Activated CD4-positive, alpha-beta T cell treated with anti-CD3 and anti-CD28 coated beads, Interleukin-2, amount 50 U/mL, for 48 hours (primary cell): ENCODE results near the gene SNX32.

Source experiments
- DNase-seq, 2 experiments: peaks; one replicate each; pipeline ENCODE4 v3.0.0-alpha.2; 2020

SNX32 gene

GRCh38 chr11:65869643-65870306, 36.0 kb downstream of the SNX32 start:
- DNase-seq, result no peak

- no peak for DNase-seq
These were observed 36.5 kb downstream of the SNX32 start for GRCh38 chr11:65870307-65870658.

- no peak for DNase-seq
These were observed 37.2 kb downstream of the SNX32 start for GRCh38 chr11:65870706-65871681.

GRCh38 chr11:65871811-65872548, 38.2 kb downstream of the SNX32 start:
- DNase-seq, result no peak

- no peak for DNase-seq
These were observed 39.0 kb downstream of the SNX32 start, which contains the start of gene EFEMP2 for GRCh38 chr11:65872586-65873317. Gene EFEMP2, minus strand, starts transcription at chr11:65872800. Its CDS starts 446 bp downstream, at chr11:65872354.

- peak; percentile 98 for DNase-seq
These were observed 39.8 kb downstream of the SNX32 start for GRCh38 chr11:65873318-65874156.

- DNase-seq, result peak in 1 of 2 experiments; percentile 32
These were observed 45.9 kb downstream of the SNX32 start, which contains the start of gene CTSW for GRCh38 chr11:65879617-65880016. Gene CTSW, plus strand, starts transcription at chr11:65879837. Its CDS starts 18 bp downstream, at chr11:65879855.

- no peak for DNase-seq
These were observed 46.3 kb downstream of the SNX32 start for GRCh38 chr11:65880027-65880426.

- no peak for DNase-seq
These were observed 47.2 kb downstream of the SNX32 start for GRCh38 chr11:65880844-65881421.

- no peak for DNase-seq
These were observed 48.6 kb downstream of the SNX32 start for GRCh38 chr11:65882120-65883057.

- no peak for DNase-seq
These were observed 49.4 kb downstream of the SNX32 start for GRCh38 chr11:65883058-65883761.

GRCh38 chr11:65883786-65884715, 50.3 kb downstream of the SNX32 start:
- DNase-seq, result no peak

GRCh38 chr11:65884716-65885092, 50.9 kb downstream of the SNX32 start:
- peak; percentile 84 to 86 for DNase-seq

GRCh38 chr11:65885231-65885630, 51.5 kb downstream of the SNX32 start:
- DNase-seq, result no peak

- DNase-seq, result no peak
These were observed 52.2 kb downstream of the SNX32 start for GRCh38 chr11:65885808-65886536.

GRCh38 chr11:65886826-65887722, 53.3 kb downstream of the SNX32 start:
- no peak for DNase-seq
